H1 (cell line): ENCODE results near the gene POLR2F. TPM values are rescaled to one million over a fixed set of nuclear protein-coding genes. Genes with fewer than 3 reads are reported as not detected.

ENCODE experiments used
- CHD2 ChIP-seq: IDR thresholded peaks from 2 replicates; pipeline ENCODE4 v1.6.1; 2012; ENCODE audit warnings: low read length, improper control_type of control experiment
- RXRA ChIP-seq: IDR thresholded peaks from 2 replicates; pipeline ENCODE4 v1.6.1; 2011; ENCODE audit warnings: low read depth, mild to moderate bottlenecking, low read length, moderate library complexity; ENCODE audit not compliant: insufficient read depth
- polyA plus RNA-seq, 7 experiments: library from polyadenylated mRNA; depleted of rRNA in 3 of 7; stranded (reverse) in 5 of 7; unstranded in 2 of 7; fragments of >200 nt in 5 of 7; fragments of 200-250 nt in 2 of 7; gene quantifications; 1 replicate in 5 of 7; 2 replicates in 1 of 7; 4 replicates in 1 of 7; pipeline versions ENCODE4 v1.2.1 to v1.2.3, GENCODE V29; 2011 to 2013; ENCODE audit warnings: missing spikeins in 2 of 7, mixed read lengths in 2 of 7
- total RNA-seq: library from RNA; stranded (reverse); fragmentation: NEBNext Ultra II Directional; extraction: Animal tissue kit (Norgen Biotek cat#: 25700); gene quantifications from 2 replicates; pipeline ENCODE4 v1.2.1, GENCODE V29; 2021

POLR2F gene
- total and polyA plus RNA-seq, 2 of the 8 experiments (the other 6 are each of a cell fraction or from before 2014, with no cell fraction given): 150 to 176 TPM

DNA sequence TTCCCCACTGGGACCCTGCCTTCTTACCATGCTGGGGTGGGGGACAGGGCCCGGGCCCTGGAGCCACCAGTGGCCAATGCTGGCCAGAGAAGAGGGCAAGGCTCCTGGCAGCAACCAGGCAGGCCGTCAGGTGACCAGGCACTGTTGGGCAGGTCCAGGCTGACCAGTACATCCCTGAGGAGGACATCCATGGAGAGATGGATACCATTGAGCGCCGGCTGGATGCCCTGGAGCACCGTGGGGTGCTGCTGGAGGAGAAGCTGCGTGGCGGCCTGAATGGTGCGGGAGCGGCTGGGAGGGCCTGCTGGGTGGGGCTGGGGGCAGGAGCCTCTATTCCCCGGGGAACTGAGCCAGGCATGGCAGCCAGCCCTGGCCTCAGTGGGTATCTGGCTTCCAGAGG, 21.1 kb upstream of the POLR2F start (continued):
- TF ChIP-seq RXRA (no peak), CHD2 (no peak)
